Measurements from ENCODE around the gene SPRYD7.
"Not testable (repeated sequence)": the region's sequence is repeated elsewhere in the genome, so short reads cannot be mapped to it uniquely, and the experiment has no call there.

The SPRYD7 gene

GRCh38 chr13:49932066-49932465, 4.1 kb downstream of the SPRYD7 start:
- no peaks in the 10 kb centered on the region for H3K27me3 ChIP-seq (ENCODE audit: insufficient read depth, insufficient read length)
- TF ChIP-seq YY1 (IDR thresholded peaks at IDR 0.05; ENCODE audit: insufficient read depth, insufficient read length) (no peak), SUZ12 (IDR thresholded peaks at IDR 0.05; ENCODE audit: extremely low read depth, insufficient read depth, insufficient read length) (no peak), ZNF274 (IDR thresholded peaks at IDR 0.05; ENCODE audit: low read depth, low read length) (no peak)
- no peaks in the 10 kb centered on the region for H3K36me3 ChIP-seq (ENCODE audit: insufficient read depth, insufficient read length, low read length)
- no peak overlapping the region for H3K9ac ChIP-seq (ENCODE audit: insufficient read length, low read depth)
- H3K4me3 ChIP-seq (ENCODE audit: insufficient read length, low read depth): no peak overlapping the region
- no peak for DNase-seq (ENCODE audit: low read depth, low spot score)
- no peaks in the 10 kb centered on the region for H3K9me3 ChIP-seq (ENCODE audit: insufficient read depth, low read length)
- no peaks in the 10 kb centered on the region for H3K4me1 ChIP-seq (ENCODE audit: insufficient read depth, insufficient read length)

- Histone ChIP-seq H3K4me3 (ENCODE audit: insufficient read length, low read depth) (no peak overlapping the region), H3K36me3 (ENCODE audit: insufficient read depth, insufficient read length, low read length) (no peaks in the 10 kb centered on the region), H3K4me1 (ENCODE audit: insufficient read depth, insufficient read length) (no peaks in the 10 kb centered on the region), H3K9ac (ENCODE audit: insufficient read length, low read depth) (no peak overlapping the region), H3K27me3 (ENCODE audit: insufficient read depth, insufficient read length) (no peaks in the 10 kb centered on the region), H3K9me3 (ENCODE audit: insufficient read depth, low read length) (no peaks in the 10 kb centered on the region)
- no peak for DNase-seq (ENCODE audit: low read depth, low spot score)
- TF ChIP-seq SUZ12 (IDR thresholded peaks at IDR 0.05; ENCODE audit: extremely low read depth, insufficient read depth, insufficient read length) (no peak), ZNF274 (IDR thresholded peaks at IDR 0.05; ENCODE audit: low read depth, low read length) (no peak), YY1 (IDR thresholded peaks at IDR 0.05; ENCODE audit: insufficient read depth, insufficient read length) (no peak)
Observed at GRCh38 chr13:49927755-49928154, 8.4 kb downstream of the SPRYD7 start.

DNA sequence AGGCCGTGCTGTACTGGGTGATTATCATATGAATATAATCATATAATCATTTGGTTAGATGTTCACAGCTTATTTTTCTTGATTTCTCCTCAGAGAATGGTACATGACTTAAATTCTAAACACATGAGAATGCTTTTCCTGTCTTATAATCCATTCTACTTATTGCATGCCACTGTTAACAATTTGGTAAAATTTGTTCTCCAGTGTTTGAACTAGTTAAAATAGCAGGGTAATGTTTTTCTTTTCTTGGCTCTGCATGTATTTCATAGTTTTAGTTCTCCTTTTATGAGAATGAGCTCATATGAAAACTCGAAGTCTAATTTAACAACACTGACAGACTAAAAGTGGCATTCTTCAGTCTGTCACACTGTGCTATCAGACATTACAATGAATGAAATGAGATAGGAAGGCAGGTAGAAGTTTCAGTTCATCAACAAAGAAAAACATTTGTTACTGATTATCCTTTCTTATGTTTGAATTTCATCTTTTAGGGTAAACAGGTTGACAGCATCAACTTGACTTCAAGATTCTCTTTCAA, 10.2 kb downstream of the SPRYD7 start:
- H3K27me3 ChIP-seq (ENCODE audit: insufficient read depth, insufficient read length): no peaks in the 10 kb centered on the region
- no peaks in the 10 kb centered on the region for H3K9me3 ChIP-seq (ENCODE audit: insufficient read depth, low read length)
- no peaks in the 10 kb centered on the region for H3K36me3 ChIP-seq (ENCODE audit: insufficient read depth, insufficient read length, low read length)
- no peak for DNase-seq (ENCODE audit: low read depth, low spot score)
- no peak overlapping the region for H3K4me3 ChIP-seq (ENCODE audit: insufficient read length, low read depth)
- TF ChIP-seq ZNF274 (IDR thresholded peaks at IDR 0.05; ENCODE audit: low read depth, low read length) (no peak), YY1 (IDR thresholded peaks at IDR 0.05; ENCODE audit: insufficient read depth, insufficient read length) (no peak), SUZ12 (IDR thresholded peaks at IDR 0.05; ENCODE audit: extremely low read depth, insufficient read depth, insufficient read length) (no peak)
- H3K4me1 ChIP-seq (ENCODE audit: insufficient read depth, insufficient read length): no peaks in the 10 kb centered on the region
- no peak overlapping the region for H3K9ac ChIP-seq (ENCODE audit: insufficient read length, low read depth)

GRCh38 chr13:49922301-49922700, 13.8 kb downstream of the SPRYD7 start:
- Histone ChIP-seq H3K27me3 (ENCODE audit: insufficient read depth, insufficient read length) (no peaks in the 10 kb centered on the region), H3K36me3 (ENCODE audit: insufficient read depth, insufficient read length, low read length) (peaks cover 2% of the 10 kb centered on the region), H3K4me3 (ENCODE audit: insufficient read length, low read depth) (no peak overlapping the region), H3K4me1 (ENCODE audit: insufficient read depth, insufficient read length) (no peaks in the 10 kb centered on the region), H3K9ac (ENCODE audit: insufficient read length, low read depth) (no peak overlapping the region), H3K9me3 (ENCODE audit: insufficient read depth, low read length) (no peaks in the 10 kb centered on the region)
- DNase-seq (ENCODE audit: low read depth, low spot score): no peak
- no peak for TF ChIP-seq SUZ12 (IDR thresholded peaks at IDR 0.05; ENCODE audit: extremely low read depth, insufficient read depth, insufficient read length)
- TF ChIP-seq ZNF274 (IDR thresholded peaks at IDR 0.05; ENCODE audit: low read depth, low read length): no peak
- no peak for TF ChIP-seq YY1 (IDR thresholded peaks at IDR 0.05; ENCODE audit: insufficient read depth, insufficient read length)

GRCh38 chr13:49920969-49921368, 15.2 kb downstream of the SPRYD7 start:
- not testable (repeated sequence) for H3K4me1 ChIP-seq (ENCODE audit: insufficient read depth, insufficient read length); H3K4me3 ChIP-seq (ENCODE audit: insufficient read length, low read depth); H3K36me3 ChIP-seq (ENCODE audit: insufficient read depth, insufficient read length, low read length); DNase-seq (ENCODE audit: low read depth, low spot score); H3K9ac ChIP-seq (ENCODE audit: insufficient read length, low read depth); H3K9me3 ChIP-seq (ENCODE audit: insufficient read depth, low read length); H3K27me3 ChIP-seq (ENCODE audit: insufficient read depth, insufficient read length)

DNA sequence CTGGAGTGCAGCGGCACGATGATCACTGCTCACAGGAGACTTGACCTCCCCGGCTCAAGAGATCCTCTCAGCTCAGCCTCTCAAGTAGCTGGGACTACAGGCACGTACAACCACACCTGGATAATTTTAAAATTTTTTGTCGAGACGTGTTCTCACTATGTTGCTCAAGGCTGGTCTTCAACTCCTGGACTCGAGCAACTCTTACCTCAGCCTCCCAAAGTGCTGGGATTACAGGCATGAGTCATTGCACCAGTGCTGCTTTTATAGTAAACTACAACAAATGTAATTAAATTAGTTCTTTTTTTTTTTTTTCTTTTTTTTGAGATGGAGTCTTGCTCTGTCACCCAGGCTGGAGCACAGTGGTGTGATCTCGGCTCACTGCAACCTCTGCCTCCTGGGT, 18.0 kb downstream of the SPRYD7 start:
- DNase-seq (ENCODE audit: low read depth, low spot score); H3K9me3 ChIP-seq (ENCODE audit: insufficient read depth, low read length); H3K4me3 ChIP-seq (ENCODE audit: insufficient read length, low read depth); H3K27me3 ChIP-seq (ENCODE audit: insufficient read depth, insufficient read length); H3K4me1 ChIP-seq (ENCODE audit: insufficient read depth, insufficient read length); H3K36me3 ChIP-seq (ENCODE audit: insufficient read depth, insufficient read length, low read length); H3K9ac ChIP-seq (ENCODE audit: insufficient read length, low read depth): not testable (repeated sequence)

GRCh38 chr13:49914947-49915346, 21.2 kb downstream of the SPRYD7 start:
- TF ChIP-seq ZNF274 (IDR thresholded peaks at IDR 0.05; ENCODE audit: low read depth, low read length) (no peak), SUZ12 (IDR thresholded peaks at IDR 0.05; ENCODE audit: extremely low read depth, insufficient read depth, insufficient read length) (no peak), YY1 (IDR thresholded peaks at IDR 0.05; ENCODE audit: insufficient read depth, insufficient read length) (no peak)
- Histone ChIP-seq H3K27me3 (ENCODE audit: insufficient read depth, insufficient read length) (no peaks in the 10 kb centered on the region), H3K4me3 (ENCODE audit: insufficient read length, low read depth) (no peak overlapping the region), H3K9me3 (ENCODE audit: insufficient read depth, low read length) (no peaks in the 10 kb centered on the region), H3K4me1 (ENCODE audit: insufficient read depth, insufficient read length) (no peaks in the 10 kb centered on the region), H3K9ac (ENCODE audit: insufficient read length, low read depth) (no peak overlapping the region), H3K36me3 (ENCODE audit: insufficient read depth, insufficient read length, low read length) (peaks cover 2% of the 10 kb centered on the region)
- no peak for DNase-seq (ENCODE audit: low read depth, low spot score)

DNA sequence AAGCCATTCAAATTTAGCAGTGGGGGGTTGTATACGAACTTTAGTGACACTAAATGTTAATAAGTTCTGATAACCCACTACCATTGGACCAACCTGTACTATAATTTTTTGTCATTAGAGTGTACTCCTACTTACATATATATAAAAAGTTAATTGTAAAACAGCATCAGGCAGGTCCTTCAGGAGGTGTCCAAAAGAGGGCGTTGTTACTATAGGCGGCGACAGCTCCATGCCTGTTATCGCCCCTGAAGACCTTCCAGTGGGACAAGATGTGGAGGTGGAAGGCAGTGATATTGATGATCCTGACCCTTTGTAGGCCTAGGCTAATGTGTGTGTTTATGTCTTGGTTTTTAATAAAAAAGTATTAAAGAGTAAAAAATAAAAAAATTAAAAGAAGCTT, 27.5 kb downstream of the SPRYD7 start:
- no peak for DNase-seq (ENCODE audit: low read depth, low spot score)
- Histone ChIP-seq H3K4me1 (ENCODE audit: insufficient read depth, insufficient read length) (no peaks in the 10 kb centered on the region), H3K9ac (ENCODE audit: insufficient read length, low read depth) (no peak overlapping the region)

More for the DNA sequence above, 27.5 kb downstream of the SPRYD7 start:
- no peaks in the 10 kb centered on the region; the same call in 1 of the 2 replicates for H3K9me3 ChIP-seq (ENCODE audit: insufficient read depth, low read length)
- TF ChIP-seq ZNF274 (IDR thresholded peaks at IDR 0.05; ENCODE audit: low read depth, low read length) (no peak), YY1 (IDR thresholded peaks at IDR 0.05; ENCODE audit: insufficient read depth, insufficient read length) (no peak), SUZ12 (IDR thresholded peaks at IDR 0.05; ENCODE audit: extremely low read depth, insufficient read depth, insufficient read length) (no peak)
- H3K36me3 ChIP-seq (ENCODE audit: insufficient read depth, insufficient read length, low read length): no peaks in the 10 kb centered on the region
- H3K4me3 ChIP-seq (ENCODE audit: insufficient read length, low read depth): no peak overlapping the region
- H3K27me3 ChIP-seq (ENCODE audit: insufficient read depth, insufficient read length): no peaks in the 10 kb centered on the region
